K562 (cell line): Measurements from ENCODE around the gene MEGF9. TPM values are rescaled to one million over a fixed set of nuclear protein-coding genes. Genes with fewer than 3 reads are reported as not detected.

Experiments
- BHLHE40 ChIP-seq: IDR thresholded peaks from 2 replicates; pipeline ENCODE4 v1.6.1; 2011; ENCODE audit warnings: low read length, improper control_type of control experiment
- CHD2 ChIP-seq: IDR thresholded peaks from 2 replicates; pipeline ENCODE4 v1.6.1; 2011; ENCODE audit warnings: low read depth, low read length
- E2F4 ChIP-seq: sonication (generic); formaldehyde crosslinking; IDR thresholded peaks from 2 replicates; pipeline ENCODE4 v1.8.0; 2022; ENCODE audit warnings: mild to moderate bottlenecking, low read depth, missing genetic modification reagents
- ELF2 ChIP-seq: fragments of 250-450 bp; sonication (Bioruptor Pico); IDR thresholded peaks from 2 replicates; pipeline ENCODE4 v1.5.0; 2021; ENCODE audit warnings: mild to moderate bottlenecking
- FOXA3 ChIP-seq, 2 experiments: fragments of 450-650 bp in 1 of 2; sonication (generic) in 1 of 2; formaldehyde crosslinking; IDR thresholded peaks in 1 of 2; conservative IDR thresholded peaks in 1 of 2; 2 replicates each; pipeline versions ENCODE4 v1.4.0 to v1.8.0; 2020 to 2022; ENCODE audit warnings: mild to moderate bottlenecking in 2 of 2, missing genetic modification reagents in 1 of 2
- HDAC2 ChIP-seq: fragments of 450-650 bp; IDR thresholded peaks from 2 replicates; pipeline ENCODE4 v1.6.1; 2016; ENCODE audit warnings: mild to moderate bottlenecking
- HINFP ChIP-seq: fragments of 450-650 bp; conservative IDR thresholded peaks from 2 replicates; pipeline ENCODE4 v1.6.1; 2016; ENCODE audit warnings: missing genetic modification characterization, low read depth, mild to moderate bottlenecking, control low read depth, missing compliant biosample characterization
- JUN ChIP-seq, 2 experiments: sonication (generic) in 1 of 2; formaldehyde crosslinking in 1 of 2; IDR thresholded peaks; 2 replicates each; pipeline versions ENCODE4 v1.6.1 to v1.8.0; 2012 to 2022; ENCODE audit warnings: borderline replicate concordance in 2 of 2, mild to moderate bottlenecking in 2 of 2, improper control_type of control experiment in 1 of 2, low read depth in 1 of 2, low read length in 1 of 2, missing genetic modification reagents in 1 of 2
- KDM2B ChIP-seq: fragments of 250-450 bp; sonication (Bioruptor Pico); IDR thresholded peaks from 2 replicates; pipeline ENCODE4 v1.8.0; 2021; ENCODE audit warnings: mild to moderate bottlenecking, moderate library complexity
- L3MBTL2 ChIP-seq: fragments of 450-650 bp; IDR thresholded peaks from 2 replicates; pipeline ENCODE4 v1.6.1; 2016; ENCODE audit warnings: mild to moderate bottlenecking, moderate library complexity
- NELFE ChIP-seq: IDR thresholded peaks from 2 replicates; pipeline ENCODE4 v1.6.1; 2011; ENCODE audit warnings: mild to moderate bottlenecking; ENCODE audit not compliant: insufficient read depth, insufficient read length
- NR3C1 ChIP-seq: sonication (generic); formaldehyde crosslinking; IDR thresholded peaks from 2 replicates; pipeline ENCODE4 v1.8.1; 2022; ENCODE audit warnings: missing genetic modification reagents
- PTBP1 ChIP-seq: fragments of 200-400 bp; formaldehyde crosslinking; IDR thresholded peaks from 2 replicates; pipeline ENCODE4 v1.6.1; 2017; ENCODE audit warnings: low read depth, low read length
- PURB ChIP-seq: sonication (generic); formaldehyde crosslinking; IDR thresholded peaks from 2 replicates; pipeline ENCODE4 v1.9.0; 2021; ENCODE audit warnings: low read depth, mild to moderate bottlenecking, missing genetic modification reagents
- RB1 ChIP-seq: fragments of 450-650 bp; IDR thresholded peaks from 2 replicates; pipeline ENCODE4 v1.6.1; 2017; ENCODE audit warnings: low read depth, mild to moderate bottlenecking
- SIN3A ChIP-seq, 2 experiments: fragments of 150-350 bp in 1 of 2; IDR thresholded peaks; 2 replicates each; pipeline ENCODE4 v1.6.1; 2011 to 2016; ENCODE audit warnings: borderline replicate concordance in 2 of 2, low read depth in 2 of 2, low read length in 2 of 2, mild to moderate bottlenecking in 2 of 2, moderate library complexity in 2 of 2; ENCODE audit not compliant: control insufficient read depth in 1 of 2
- SMAD2 ChIP-seq: fragments of 150-350 bp; IDR thresholded peaks from 2 replicates; pipeline ENCODE4 v1.6.1; 2014; ENCODE audit warnings: low read depth, mild to moderate bottlenecking, low read length
- SP1 ChIP-seq: sonication (generic); formaldehyde crosslinking; IDR thresholded peaks from 2 replicates; pipeline ENCODE4 v1.8.1; 2022; ENCODE audit warnings: mild to moderate bottlenecking, missing genetic modification reagents
- SREBF1 ChIP-seq: fragments of 150-350 bp; IDR thresholded peaks from 2 replicates; pipeline ENCODE4 v1.6.1; 2014; ENCODE audit warnings: antibody characterized with exemption, low read depth, low read length, borderline replicate concordance
- TAF9B ChIP-seq: fragments of 450-650 bp; IDR thresholded peaks from 2 replicates; pipeline ENCODE4 v1.6.1; 2018; ENCODE audit warnings: mild to moderate bottlenecking; ENCODE audit not compliant: partially characterized antibody
- TCF7L2 ChIP-seq: fragments of 150-350 bp; IDR thresholded peaks from 2 replicates; pipeline ENCODE4 v1.6.1; 2016; ENCODE audit warnings: low read depth, mild to moderate bottlenecking, low read length, moderate library complexity
- ZBTB7A ChIP-seq: IDR thresholded peaks from 2 replicates; pipeline ENCODE4 v1.6.1; 2011; ENCODE audit warnings: low read depth, mild to moderate bottlenecking, low read length, moderate library complexity, borderline replicate concordance; ENCODE audit not compliant: control insufficient read depth
- ZNF146 ChIP-seq: IDR thresholded peaks from one replicate; pipeline ENCODE4 v1.6.1; 2018; ENCODE audit warnings: missing compliant biosample characterization; ENCODE audit not compliant: unreplicated experiment
- ZNF277 ChIP-seq: fragments of 250-450 bp; sonication (Bioruptor Pico); IDR thresholded peaks from 2 replicates; pipeline ENCODE4 v1.8.0; 2022; ENCODE audit warnings: inconsistent platforms, mild to moderate bottlenecking, moderate library complexity, borderline replicate concordance
- polyA plus RNA-seq, 8 experiments: library from polyadenylated mRNA; depleted of rRNA in 4 of 8; stranded (reverse) in 5 of 8; unstranded in 3 of 8; fragments of >200 nt; fragmentation: Nextera tagmentation in 2 of 8; fragmentation: Illumina TruSeq in 1 of 8; extraction: Ambion mirVana in 2 of 8; extraction: Trizol in 1 of 8; gene quantifications; 2 replicates each; pipeline versions ENCODE4 v1.2.1 to v1.2.3, GENCODE V29; 2011 to 2014; ENCODE audit warnings: inconsistent platforms in 1 of 8, missing spikeins in 1 of 8
- total RNA-seq, 7 experiments: library from RNA; depleted of rRNA in 6 of 7; stranded (reverse); fragments of >200 nt in 6 of 7; fragmentation: Illumina TruSeq in 2 of 7; extraction: Trizol in 2 of 7; gene quantifications; 2 replicates each; pipeline versions ENCODE4 v1.2.1 to v1.2.3, GENCODE V29; 2011 to 2021; ENCODE audit warnings: low replicate concordance in 1 of 7

Gene MEGF9
- total and polyA plus RNA-seq, 9 of the 15 experiments (the other 6 are each of a cell fraction or from before 2014, with no cell fraction given) = 2.1 to 6.2 (median 3.8) TPM

GRCh38 chr9:120580051-120580896 is 134.0 kb downstream of the MEGF9 start, which contains the start of gene CDK5RAP2 (continued):
- no peak for TF ChIP-seq ZNF277
- no peak; a peak in 1 of 4 replicates for TF ChIP-seq SIN3A (IDR thresholded peaks at IDR 0.05; ENCODE audit: borderline replicate concordance in 2 of 2, control insufficient read depth in 1 of 2, low read depth in 2 of 2, low read length in 2 of 2)
- no peak for TF ChIP-seq TAF9B
- TF ChIP-seq JUN (IDR thresholded peaks at IDR 0.05; ENCODE audit: borderline replicate concordance, low read depth, low read length) = no peak
- TF ChIP-seq JUN (CRISPR knock-in tag; IDR thresholded peaks at IDR 0.05; ENCODE audit: borderline replicate concordance) = no peak
- TF ChIP-seq FOXA3 (CRISPR knock-in tag; conservative IDR thresholded peaks at IDR 0.05 in 1 of 2, IDR thresholded peaks at IDR 0.05 in 1 of 2) = peak; percentile 6 to 46; a peak in 1 of 4 replicates
- no peak for TF ChIP-seq PURB (CRISPR knock-in tag)
- no peak for TF ChIP-seq KDM2B (CRISPR knock-in tag)
- TF ChIP-seq PTBP1 = no peak
- TF ChIP-seq RB1 = peak; percentile 75; the same call in 1 of the 2 replicates
- no peak for TF ChIP-seq TCF7L2
- TF ChIP-seq CHD2 = no peak; the same call in 1 of the 2 replicates
- TF ChIP-seq SREBF1 = no peak
- no peak for TF ChIP-seq ZNF146 (CRISPR knock-in tag)
- TF ChIP-seq NELFE = no peak
- TF ChIP-seq ZBTB7A = no peak
- TF ChIP-seq SMAD2 = no peak
- TF ChIP-seq BHLHE40 = no peak; the same call in 1 of the 2 replicates
- peak; percentile 79 for TF ChIP-seq SP1 (CRISPR knock-in tag)
- TF ChIP-seq HDAC2 = 0 out of 2 replicates have a peak, but pooled peaks have one; percentile 14
- TF ChIP-seq NR3C1 (CRISPR knock-in tag) = no peak
- peak; percentile 67 for TF ChIP-seq HINFP (tag)
- TF ChIP-seq L3MBTL2 = peak; percentile 99
- TF ChIP-seq ELF2 (CRISPR knock-in tag) = peak; percentile 73
- TF ChIP-seq E2F4 = no peak; the same call in 1 of the 2 replicates
